Left renal cortex interstitium (tissue), 4 donors: Measurements from ENCODE around the gene ZNG1A. TPM values are rescaled to one million over a fixed set of nuclear protein-coding genes. Genes with fewer than 3 reads are reported as not detected.
"Not testable (repeated sequence)": the region's sequence is repeated elsewhere in the genome, so short reads cannot be mapped to it uniquely, and the experiment has no call there.

Experiments used
- DNase-seq, 4 donors: peaks; one replicate each; pipeline ENCODE4 v3.0.0-alpha.2; 2013; ENCODE audit warnings: low read depth in 4 of 4, low spot score in 2 of 4, missing footprints in 1 of 4
- polyA plus RNA-seq, 4 donors: library from polyadenylated mRNA; unstranded; fragments of 120-200 nt; gene quantifications; one replicate each; pipeline ENCODE4 v1.2.1, GENCODE V29; 2013; ENCODE audit not compliant: insufficient read length in 4 of 4

The ZNG1A gene
- polyA plus RNA-seq: 10 to 100 TPM; 56.8 to 83.0 (median 68.5) TPM

GRCh38 chr9:178970-179383 is at the start of gene ZNG1A:
Gene ZNG1A, minus strand, starts transcription at chr9:179056. Its CDS starts 87 bp downstream, at chr9:178969.
- peak in 2 of 4 donors; percentile 38 to 57 for DNase-seq

- DNase-seq: no peak
Measured at GRCh38 chr9:227860-228259, 49.0 kb upstream of the ZNG1A start.

GRCh38 chr9:224582-225520 is 46.0 kb upstream of the ZNG1A start:
- no peak for DNase-seq

DNA sequence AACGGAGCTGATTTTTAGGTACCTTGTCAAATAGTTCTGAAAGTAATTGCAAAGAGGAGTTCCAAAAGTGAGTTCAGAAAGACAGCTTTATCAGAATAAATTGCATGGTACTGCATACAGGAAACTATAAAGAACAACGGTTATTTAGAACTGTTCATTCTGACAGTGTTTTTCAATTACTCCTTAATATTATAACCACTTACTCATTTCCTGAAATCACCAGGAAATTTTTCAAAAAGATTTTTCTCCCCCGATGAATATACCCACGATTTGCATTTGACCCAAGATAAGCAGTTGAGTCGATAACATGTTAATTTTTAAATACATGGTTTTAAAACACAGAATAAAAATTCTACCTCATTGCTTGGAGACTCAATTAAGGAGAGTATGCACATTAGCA is 45.2 kb upstream of the ZNG1A start:
- DNase-seq: no peak

GRCh38 chr9:223152-223551 is 44.3 kb upstream of the ZNG1A start:
- DNase-seq: no peak

DNA sequence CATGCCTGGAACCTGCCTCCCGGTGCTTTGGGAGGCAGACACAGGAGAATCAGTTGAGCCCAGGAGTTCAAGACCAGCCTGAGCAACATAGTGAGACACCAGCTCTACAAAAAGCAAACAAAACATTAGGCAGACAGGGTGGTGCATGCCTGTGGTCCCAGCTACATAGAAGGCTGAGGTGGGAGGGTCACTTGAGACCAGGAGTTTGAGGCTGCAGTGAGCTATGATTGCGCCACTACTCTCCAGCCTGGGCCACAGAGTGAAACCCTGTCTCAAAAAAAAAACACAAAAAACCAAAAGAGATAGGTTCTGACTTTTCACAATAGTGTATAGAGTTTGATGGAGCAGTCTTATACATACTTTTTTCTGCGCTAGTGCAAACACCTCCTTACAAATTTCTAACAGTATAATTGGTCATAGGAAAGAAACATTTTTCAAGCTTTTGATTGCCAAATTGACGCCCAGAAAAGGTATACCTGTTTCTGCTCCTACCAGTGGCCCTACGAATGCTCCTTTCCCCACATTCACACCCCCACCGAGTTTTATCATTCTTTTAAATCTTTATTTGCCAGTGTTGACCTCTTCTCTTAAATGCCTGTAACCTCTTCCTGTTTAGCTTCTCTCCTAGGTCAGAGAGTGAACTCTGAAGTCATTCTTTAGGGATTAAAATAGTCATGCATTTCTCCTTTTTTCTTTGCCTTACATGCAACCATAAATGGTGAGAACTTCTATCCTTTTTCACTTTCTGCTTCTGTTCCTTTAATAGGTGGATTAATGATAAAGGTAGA is 43.3 kb upstream of the ZNG1A start:
- DNase-seq: no peak

DNA sequence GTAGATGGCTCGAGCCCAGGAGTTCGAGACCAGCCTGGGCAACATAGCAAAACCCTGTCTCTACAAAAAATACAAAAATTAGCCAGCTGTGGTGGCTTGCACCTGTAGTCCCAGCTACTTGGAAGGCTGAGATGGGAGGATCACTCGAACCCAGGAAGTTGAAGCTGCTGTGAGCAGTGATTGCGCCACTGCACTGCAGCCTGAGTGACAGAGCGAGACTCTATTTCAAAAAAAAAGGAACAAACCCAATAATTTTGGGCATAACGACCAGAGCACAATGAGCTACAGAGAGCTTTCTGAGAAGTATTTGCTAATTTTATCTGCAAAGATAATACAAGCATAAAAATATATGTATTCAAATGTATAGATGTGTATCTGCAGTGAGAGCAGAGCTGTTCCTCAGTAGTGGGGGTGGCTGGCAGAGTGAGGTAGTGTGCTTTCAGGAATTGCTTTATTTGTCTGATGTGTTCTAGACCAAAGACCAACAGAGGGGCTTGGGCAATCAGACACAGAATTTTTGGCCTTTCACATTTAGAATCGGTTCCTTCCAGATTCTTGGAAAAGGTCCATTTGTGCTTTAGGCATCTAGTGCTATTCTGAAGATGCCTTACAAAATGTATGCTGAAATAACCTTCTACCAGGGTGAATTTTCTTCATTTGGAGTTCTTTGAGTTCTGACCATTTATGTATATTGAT is 41.0 kb upstream of the ZNG1A start:
- DNase-seq: no peak

- DNase-seq: not testable (repeated sequence)
Measured at GRCh38 chr9:219036-219435, 40.2 kb upstream of the ZNG1A start.

DNA sequence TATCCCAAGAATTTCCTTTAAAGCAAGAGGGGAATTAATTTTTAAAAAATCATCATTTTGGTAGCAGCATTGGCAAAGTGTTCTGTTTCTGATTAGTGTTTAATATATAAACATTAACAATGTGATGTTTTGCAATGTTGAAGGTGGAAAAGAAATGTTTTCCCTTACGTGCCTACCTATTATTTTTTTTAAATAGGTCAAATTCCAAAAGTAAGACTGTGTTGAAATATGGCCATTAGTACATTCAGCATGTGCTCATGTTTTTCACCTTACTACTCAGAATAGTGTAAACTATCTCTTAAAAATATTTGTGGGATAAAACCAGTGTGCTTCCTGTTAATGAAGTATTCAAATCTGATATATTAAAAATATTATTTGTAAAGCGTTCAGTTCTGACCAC is 39.1 kb upstream of the ZNG1A start:
- DNase-seq: no peak

DNA sequence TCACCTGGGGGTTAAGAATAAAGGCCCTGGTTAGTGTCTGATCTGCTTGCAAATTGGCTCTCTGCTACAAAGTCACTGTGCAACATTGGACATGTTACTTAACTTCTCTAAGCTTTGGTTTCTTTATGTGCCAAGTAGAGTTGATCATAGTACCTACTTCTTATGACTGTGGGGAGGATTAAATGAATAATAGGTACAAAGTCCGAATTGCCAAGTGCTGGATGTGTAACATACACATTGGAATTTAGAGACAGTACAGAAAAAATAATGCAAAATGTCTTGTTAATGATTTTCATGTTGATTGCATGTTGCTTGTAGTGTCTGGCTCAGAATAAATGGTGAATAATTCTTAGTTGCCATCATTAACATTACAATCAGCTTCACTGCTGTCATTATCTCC is 38.0 kb upstream of the ZNG1A start:
- DNase-seq: no peak

DNA sequence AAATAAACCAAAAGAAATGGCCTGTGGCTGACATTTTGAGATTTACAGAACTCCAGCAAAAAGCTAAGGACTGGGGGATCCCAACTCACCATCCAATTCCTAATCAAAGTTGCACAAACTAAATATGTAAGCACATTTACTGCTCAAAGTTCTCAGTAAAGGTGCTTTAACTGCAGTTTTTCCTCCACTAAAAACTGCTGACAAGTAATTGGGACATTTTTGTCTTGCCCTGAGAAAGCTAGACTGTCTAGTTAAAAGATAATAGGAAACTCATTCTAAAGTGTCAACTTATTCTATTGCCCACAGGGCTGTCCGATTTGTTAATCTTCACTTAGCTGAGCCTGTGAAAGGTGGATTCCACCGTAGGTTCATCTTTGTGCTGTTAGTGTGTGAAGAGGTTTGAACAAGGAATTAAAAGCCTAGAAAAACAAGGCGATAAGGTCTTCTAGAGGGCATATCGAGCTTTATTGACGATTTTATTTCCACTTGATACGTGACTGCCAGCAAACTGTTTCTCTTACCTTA is 36.8 kb upstream of the ZNG1A start:
- DNase-seq: no peak

DNA sequence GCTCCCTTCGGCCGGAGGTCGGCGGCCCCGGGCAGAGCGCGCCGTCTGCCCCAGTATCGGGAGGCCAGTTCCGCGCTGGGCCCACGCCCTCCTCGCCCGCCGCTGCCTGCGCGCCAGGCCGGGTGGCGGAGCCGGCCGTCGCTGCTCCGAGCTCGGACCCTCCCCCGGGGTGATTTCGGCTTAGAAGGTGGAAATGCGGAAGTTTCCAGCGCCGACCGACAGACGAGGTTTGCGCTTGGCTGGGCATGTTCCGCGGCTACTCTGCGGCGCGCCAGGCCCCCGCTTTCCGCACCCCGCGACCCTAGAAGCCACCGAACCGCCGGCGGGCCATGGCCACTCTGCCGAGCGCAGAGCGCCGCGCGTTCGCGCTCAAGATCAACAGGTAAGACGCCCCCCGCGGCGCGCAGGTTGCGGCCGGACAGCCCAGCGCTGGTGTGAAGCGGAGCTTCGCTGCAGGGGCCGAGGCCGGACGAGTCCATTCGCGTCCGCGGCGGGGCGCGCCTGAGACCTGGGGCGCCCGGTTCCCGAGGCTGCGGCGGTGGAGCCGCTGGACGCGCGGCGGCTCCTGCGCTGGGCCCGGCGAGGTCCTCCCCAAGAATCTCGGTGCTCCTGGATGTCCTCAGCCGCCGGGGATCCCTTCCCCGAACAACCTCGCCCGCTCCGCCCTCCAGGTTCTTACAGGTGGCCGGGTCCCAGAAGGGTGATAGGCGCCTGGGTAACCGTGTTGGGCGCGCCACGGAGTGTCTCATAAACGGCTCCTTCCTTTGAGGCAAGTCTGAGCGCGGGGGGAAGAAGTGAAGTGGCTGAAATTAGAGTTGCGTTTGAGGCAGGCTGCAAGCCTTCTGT is 36.0 kb upstream of the ZNG1A start, which contains the start of gene DOCK8:
Gene DOCK8 (plus strand): TSS at position 218 of the 846 bp plus-strand sequence. CDS start 112 bp downstream, at position 330.
- DNase-seq: peak in 2 of 4 donors; percentile 32 to 35

DNA sequence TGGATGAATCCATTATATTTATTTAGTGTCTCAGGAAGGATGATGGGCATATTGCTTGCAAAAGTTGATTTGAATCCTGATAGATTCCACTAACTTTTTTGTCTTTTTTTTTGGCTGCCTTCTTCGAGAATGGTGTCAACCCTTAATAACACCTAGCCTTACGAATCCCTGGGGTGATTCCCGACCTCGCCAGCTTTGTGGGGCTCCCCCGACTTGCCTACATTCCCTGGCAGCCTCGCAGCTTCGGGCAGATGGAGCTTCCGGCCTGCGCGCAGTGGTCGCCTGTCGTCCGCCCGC is 35.4 kb upstream of the ZNG1A start:
- DNase-seq: no peak

DNA sequence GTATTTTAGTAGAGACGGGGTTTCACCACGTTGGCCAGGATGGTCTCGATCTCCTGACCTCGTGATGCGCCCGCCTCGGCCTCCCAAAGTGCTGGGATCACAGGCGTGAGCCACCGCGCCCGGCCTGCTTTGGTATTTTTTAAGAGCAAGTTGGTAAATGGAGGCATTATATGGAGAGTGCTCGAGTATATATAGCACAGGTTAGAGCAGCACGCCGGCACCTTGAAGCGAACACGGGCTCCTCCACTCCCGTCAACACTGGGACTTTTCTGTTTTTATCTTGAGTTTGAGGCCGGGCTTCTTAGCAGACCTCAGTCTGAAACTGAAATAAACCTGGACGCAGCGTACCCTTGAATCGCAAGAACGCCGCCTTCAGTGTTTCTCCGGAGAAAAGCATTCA is 35.0 kb upstream of the ZNG1A start:
- DNase-seq: not testable (repeated sequence)

GRCh38 chr9:212297-212696 is 33.4 kb upstream of the ZNG1A start:
- DNase-seq: no peak

DNA sequence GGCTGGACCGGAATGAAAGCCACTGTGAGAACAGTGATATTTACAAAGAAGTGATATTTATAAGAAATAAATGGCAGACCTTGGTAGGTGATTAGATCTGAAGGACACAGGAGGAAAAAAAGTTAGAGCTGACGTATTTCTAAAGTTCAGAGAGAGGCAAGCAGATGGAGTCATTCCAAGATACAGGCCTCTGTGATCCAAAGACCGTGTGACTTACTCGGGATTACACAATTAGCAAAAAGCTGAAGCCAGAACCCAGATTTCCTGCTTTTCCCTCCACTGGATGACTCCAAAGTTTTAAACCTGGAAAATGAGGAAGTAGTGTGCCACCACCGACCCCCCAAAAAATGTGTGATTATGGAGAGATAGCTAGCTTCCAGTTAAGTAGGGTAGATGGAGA is 32.7 kb upstream of the ZNG1A start:
- DNase-seq: no peak

- no peak for DNase-seq
Measured at GRCh38 chr9:211036-211435, 32.2 kb upstream of the ZNG1A start.

- no peak for DNase-seq
Measured at GRCh38 chr9:209143-209758, 30.4 kb upstream of the ZNG1A start.

- DNase-seq: no peak
Measured at GRCh38 chr9:206481-206880, 27.6 kb upstream of the ZNG1A start.
